ENCODE measurements around the gene WDR86. TPM values are rescaled to one million over a fixed set of nuclear protein-coding genes. Genes with fewer than 3 reads are reported as not detected.

Gene WDR86
- total RNA-seq, 1 donor from 2014 or later = 0.48 TPM

DNA sequence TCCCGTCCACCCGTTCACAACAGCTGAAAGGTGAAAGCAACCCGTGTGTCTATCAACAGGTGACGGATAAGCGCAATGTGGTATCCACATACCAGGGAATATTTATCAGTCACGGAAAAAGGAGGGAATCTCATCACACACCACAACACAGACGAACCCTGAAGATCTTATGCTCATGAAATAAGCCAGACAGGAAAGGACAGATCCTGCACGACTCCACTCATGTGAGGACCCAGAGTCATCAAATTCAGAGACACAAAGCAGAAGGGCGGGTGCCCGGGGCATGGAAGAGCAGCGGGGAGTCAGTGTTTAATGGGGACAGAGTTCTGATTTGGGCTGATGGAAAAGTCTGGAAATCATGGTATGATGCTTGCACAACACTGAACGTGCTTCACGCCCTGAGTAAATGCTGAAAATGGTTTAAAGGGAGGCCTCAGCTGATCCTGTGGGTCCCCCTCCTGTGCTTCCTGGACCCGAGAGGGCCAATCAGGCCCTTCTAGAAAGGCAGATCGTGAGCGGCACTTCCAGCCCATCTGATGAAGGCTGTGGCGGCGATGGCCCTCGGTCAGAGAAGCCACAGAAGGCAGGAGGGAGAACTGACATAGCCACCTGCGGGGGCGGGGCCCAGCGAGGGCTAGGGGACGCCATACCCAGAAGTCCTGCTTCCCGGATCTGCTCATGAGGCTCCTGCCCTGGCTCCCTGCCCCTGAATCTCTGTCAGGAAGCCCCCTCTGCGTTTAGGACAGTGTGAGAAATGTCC, 19.1 kb downstream of the WDR86 start:
- ATAC-seq = no peak

DNA sequence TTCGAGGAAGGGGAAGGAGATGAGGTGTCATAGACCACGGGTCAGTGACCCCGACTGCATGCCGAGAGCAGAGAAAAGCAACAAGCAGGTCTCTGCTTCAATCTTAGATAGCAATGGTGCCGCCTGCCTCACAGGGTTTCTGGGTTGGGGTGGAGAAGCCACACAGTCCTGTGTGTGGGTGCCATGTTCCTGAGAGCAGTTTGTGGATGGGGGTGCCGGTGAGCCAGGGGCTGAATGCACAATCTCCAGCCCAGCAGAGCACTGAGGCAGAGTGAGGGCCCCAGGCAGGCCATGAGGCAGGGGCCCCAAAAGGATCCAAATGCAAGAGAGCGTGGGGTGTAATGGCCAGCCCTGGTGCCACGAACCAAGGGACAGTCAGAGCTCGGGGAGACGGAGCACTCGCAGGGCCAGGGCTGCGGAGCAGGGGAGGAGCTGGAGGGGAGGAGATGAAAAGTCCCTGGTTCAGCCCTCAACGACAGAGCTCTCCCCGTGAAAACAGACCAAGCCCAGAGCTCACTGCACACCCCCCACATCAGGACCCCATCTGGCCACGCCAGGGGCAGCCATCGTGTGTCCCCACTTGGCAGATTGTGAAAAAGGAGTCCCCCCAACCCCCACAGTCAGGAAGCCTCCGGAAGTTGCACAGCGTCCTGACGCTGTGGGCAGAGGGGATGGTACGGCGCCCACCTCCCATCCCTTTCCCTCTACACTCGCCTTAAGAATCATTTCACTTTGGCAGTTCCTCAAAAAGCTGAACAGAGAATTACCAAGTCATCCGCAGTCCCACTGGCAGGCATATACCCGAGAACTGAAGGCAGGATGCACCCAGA, 19.9 kb downstream of the WDR86 start:
- ATAC-seq = no peak

GRCh38 chr7:151389096-151389767, 20.6 kb downstream of the WDR86 start:
- no peak for ATAC-seq

GRCh38 chr7:151388430-151388829, 21.4 kb downstream of the WDR86 start:
- no peak for ATAC-seq

DNA sequence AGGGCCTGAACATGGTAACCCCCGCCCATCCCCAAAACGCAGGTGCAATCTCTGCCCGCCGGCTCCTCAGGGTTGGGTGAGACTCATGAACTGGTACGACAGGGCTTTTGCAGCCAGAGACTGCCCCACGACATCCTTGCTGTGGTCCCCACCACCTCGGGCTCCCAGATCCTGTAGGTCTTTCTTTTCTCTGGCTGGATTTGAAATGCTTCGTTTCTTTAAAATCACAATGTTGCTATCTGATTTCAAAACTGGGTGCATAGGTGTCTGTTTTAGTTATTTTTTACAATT, 21.9 kb downstream of the WDR86 start:
- no peak for ATAC-seq

- ATAC-seq = no peak
These were observed 22.5 kb downstream of the WDR86 start for GRCh38 chr7:151387161-151388006.

GRCh38 chr7:151386301-151387160, 23.3 kb downstream of the WDR86 start:
- no peak for ATAC-seq

DNA sequence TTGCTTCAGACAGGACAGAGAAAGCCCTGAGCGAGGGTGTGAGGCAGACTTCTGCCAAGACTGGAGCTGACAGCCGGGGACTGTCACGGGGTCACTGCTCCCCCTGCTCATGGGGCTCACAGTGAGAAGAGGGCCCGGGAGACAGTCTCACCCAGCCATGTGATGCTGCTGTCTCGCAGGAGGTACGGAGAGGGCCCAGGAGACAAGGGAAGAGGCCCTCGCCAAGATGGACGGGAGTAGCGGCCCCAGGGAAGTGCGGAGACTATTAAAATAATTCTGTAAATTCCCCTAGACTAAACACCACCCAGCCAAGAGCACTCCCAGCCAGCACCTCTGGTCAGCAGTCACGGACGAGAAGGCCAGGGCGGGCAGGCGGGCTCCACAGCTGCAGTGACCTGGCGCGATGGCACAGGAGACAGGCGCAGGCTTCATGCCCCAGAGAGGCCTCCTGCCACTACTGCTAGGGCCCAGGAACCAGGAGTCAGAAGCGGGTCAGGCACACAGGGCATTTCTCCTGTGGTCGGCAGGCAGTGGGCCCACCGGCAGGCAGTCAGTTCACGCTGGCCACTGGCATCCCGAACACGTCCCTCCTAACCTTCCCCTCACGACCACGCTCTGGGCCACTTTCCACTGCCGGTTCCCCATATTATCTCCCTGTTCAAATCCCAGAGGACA, 24.1 kb downstream of the WDR86 start:
- ATAC-seq = no peak

DNA sequence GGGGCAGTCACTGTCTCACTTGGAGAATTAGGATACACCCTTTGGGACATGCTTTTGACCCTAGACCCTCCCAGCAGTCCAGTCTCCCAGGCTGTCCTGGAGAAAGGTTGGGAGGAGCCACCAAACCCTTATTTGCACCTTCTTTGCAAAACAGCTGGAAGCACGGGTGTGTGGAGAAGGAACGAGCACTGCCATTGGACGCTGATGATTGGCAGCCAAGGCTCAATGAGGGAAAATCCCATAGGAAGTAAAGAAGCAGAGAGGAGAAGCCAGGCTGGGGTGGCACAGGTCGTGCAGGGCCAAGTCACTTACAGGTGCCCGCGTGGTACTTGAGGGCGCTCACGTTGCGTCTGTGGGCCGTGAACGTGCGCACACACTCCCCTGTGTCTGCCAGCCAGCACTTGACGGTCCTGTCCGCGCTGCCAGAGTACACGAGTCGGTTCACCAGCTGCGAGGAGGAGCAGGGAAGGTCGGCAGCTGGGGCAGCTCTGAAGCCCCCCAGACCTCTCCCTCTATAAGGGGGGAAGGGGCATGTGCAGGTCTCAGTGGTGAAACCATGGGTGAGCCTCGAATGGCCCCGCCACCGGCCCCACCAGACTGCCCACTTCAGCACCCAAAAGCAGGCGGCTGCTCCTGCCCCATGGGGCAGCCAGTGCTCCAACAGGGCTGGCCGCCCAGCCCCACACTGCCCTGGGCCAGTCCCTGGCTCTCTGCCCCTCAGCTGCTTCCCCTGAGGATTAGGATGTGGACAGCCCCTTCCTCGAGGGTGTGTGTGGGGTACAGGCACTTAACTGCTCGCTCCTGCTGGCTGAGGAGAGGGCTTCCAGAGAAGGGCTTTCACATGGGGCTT, 24.8 kb downstream of the WDR86 start:
- ATAC-seq = no peak

GRCh38 chr7:151384352-151384697, 25.5 kb downstream of the WDR86 start:
- ATAC-seq = no peak

GRCh38 chr7:151383638-151384351, 26.0 kb downstream of the WDR86 start:
- ATAC-seq = peak; percentile 41

- no peak for ATAC-seq
These were observed 27.6 kb downstream of the WDR86 start for GRCh38 chr7:151382079-151382885.

DNA sequence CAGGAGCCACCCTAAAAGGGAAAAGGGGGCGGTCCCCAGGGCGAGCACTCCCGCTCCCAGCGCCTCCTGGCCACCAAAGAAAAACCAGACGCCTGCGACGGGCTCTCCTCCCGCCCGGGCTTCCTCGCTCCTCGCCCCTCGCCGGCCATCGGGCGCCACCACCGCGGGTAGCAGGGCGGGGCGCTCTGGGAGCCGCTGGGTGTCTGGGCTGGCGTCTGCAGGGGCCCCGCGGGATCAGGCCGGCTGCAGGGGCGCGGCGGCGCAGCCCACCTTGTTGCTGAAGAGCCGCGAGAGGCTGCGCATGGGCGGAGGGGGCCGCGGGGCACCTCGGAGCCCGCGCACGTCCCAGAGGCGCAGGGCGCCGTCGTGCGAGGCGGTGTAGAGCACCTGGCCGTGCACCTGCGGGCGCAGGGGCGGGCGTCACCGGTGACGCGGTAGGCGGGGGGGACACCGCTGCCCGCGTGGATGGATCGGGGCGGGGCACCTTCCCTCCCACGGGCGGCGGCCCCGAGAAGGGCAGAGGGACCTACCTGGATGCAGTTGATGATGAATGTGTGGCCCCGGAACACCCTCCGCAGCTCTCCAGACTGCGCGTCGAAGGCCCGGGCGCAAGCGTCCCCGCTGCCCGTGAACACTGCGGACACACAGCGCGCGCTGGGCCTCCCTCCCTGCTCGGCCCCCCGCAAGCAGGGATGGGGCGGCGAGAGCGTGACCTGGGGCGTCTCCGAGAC, 28.3 kb downstream of the WDR86 start:
- ATAC-seq = peak; percentile 63

GRCh38 chr7:151381098-151381347, 28.8 kb downstream of the WDR86 start:
- ATAC-seq = no peak

- ATAC-seq = no peak
These were observed 29.4 kb downstream of the WDR86 start for GRCh38 chr7:151380199-151381097.

DNA sequence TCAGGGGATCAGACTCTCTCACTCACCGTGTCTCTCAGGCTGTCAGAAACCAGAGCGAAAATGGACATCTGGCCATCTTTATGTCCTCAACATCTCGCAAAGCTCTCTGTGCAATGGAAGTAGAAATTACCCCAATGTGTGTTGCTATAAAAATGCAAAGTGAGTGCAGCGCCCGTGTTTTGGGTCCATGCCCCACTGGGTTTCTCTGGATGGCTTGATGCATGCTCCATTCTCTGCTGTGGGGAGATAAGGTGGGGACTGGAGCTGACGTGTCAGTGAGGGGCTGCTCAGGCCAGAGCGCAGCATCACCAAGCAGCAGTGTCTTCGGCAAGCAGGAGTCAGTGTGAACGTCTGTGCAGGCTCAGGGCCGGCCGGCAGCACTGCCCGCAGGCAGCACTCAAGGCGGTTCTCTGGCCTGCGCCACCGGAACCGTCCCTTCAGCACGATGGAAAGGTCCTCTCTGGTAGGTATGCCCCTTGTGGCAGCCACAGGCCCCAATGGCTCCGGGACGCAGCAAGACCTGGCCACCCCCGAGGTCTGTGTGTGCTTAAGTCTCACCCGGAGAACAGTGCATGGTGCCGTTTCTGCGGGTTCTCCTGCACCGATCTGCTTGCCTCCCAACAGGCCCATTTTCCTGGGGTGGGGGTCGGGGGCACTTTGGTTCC, 30.2 kb downstream of the WDR86 start:
- ATAC-seq = no peak

DNA sequence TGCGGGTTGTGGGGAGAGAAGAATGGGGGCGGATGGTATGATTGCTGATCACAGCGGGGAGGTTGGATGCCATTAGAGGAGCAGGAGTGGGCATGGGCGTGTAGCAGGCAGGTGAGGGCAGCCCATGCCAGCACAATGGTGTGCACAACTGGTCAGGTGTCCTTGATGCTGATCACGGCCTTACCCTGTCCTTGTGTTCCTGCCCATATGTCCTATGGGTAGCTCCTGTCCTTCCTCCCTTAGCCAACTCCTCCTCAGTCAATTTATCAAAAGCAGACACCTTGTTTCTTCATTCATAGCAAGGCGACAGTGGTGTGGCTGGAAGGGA, 30.7 kb downstream of the WDR86 start:
- no peak for ATAC-seq

Data from esophagus mucosa (tissue), 1 donor.